H9 (cell line): ENCODE results near the gene CTDSPL. TPM values are rescaled to one million over a fixed set of nuclear protein-coding genes. Genes with fewer than 3 reads are reported as not detected.

Experiments used
- DNase-seq: peaks from one replicate; pipeline ENCODE4 v3.0.0-alpha.2; 2017
- H2AFZ ChIP-seq: one replicate; pipeline ENCODE4 v1.6.1; 2013; ENCODE audit warnings: mild to moderate bottlenecking, low read length, control low read depth, moderate library complexity
- H2AK5ac ChIP-seq: 2 replicates; pipeline ENCODE4 v1.6.1; 2013; ENCODE audit warnings: low read length, control low read depth, mixed read lengths; ENCODE audit not compliant: insufficient read length
- H2BK120ac ChIP-seq: one replicate; pipeline ENCODE4 v1.6.1; 2013; ENCODE audit warnings: low read depth, mild to moderate bottlenecking, low read length, control low read depth, inconsistent platforms; ENCODE audit not compliant: poor library complexity, severe bottlenecking
- H2BK12ac ChIP-seq: 2 replicates; pipeline ENCODE4 v1.6.1; 2013; ENCODE audit warnings: low read length, control low read depth, mixed read lengths, low read depth; ENCODE audit not compliant: insufficient read length
- H2BK15ac ChIP-seq: 2 replicates; pipeline ENCODE4 v1.6.1; 2013; ENCODE audit warnings: low read depth, low read length, control low read depth
- H2BK20ac ChIP-seq: one replicate; pipeline ENCODE4 v1.6.1; 2013; ENCODE audit warnings: low read depth, mild to moderate bottlenecking, low read length, control low read depth, inconsistent platforms; ENCODE audit not compliant: poor library complexity, severe bottlenecking
- H2BK5ac ChIP-seq: 2 replicates; pipeline ENCODE4 v1.6.1; 2013; ENCODE audit warnings: low read length, control low read depth, mixed read lengths; ENCODE audit not compliant: insufficient read length
- H3K14ac ChIP-seq: 2 replicates; pipeline ENCODE4 v1.6.1; 2013; ENCODE audit warnings: low read length, control low read depth; ENCODE audit not compliant: insufficient read depth
- H3K18ac ChIP-seq: 2 replicates; pipeline ENCODE4 v1.6.1; 2013; ENCODE audit warnings: low read depth, mild to moderate bottlenecking, mixed read lengths, low read length, control low read depth; ENCODE audit not compliant: insufficient read length
- H3K23ac ChIP-seq: 2 replicates; pipeline ENCODE4 v1.6.1; 2013; ENCODE audit warnings: low read length, control low read depth, mixed read lengths, low read depth; ENCODE audit not compliant: insufficient read length
- H3K23me2 ChIP-seq: 2 replicates; pipeline ENCODE4 v1.6.1; 2013; ENCODE audit warnings: low read depth, mild to moderate bottlenecking, mixed read lengths, low read length, control low read depth; ENCODE audit not compliant: insufficient read length, poor library complexity, severe bottlenecking
- H3K27ac ChIP-seq: 2 replicates; pipeline ENCODE4 v1.5.1; 2013; ENCODE audit warnings: low read length, control low read depth, mixed read lengths, low read depth; ENCODE audit not compliant: insufficient read length
- H3K27me3 ChIP-seq: 2 replicates; pipeline ENCODE4 v1.6.1; 2013; ENCODE audit warnings: low read length, control low read depth, inconsistent platforms; ENCODE audit not compliant: insufficient read depth
- H3K4ac ChIP-seq: 2 replicates; pipeline ENCODE4 v1.6.1; 2013; ENCODE audit warnings: low read depth, mild to moderate bottlenecking, control low read depth, inconsistent platforms, low read length, moderate library complexity
- H3K4me1 ChIP-seq: 2 replicates; pipeline ENCODE4 v1.6.1; 2013; ENCODE audit warnings: low read length, control low read depth, inconsistent platforms; ENCODE audit not compliant: insufficient read depth
- H3K4me2 ChIP-seq: 2 replicates; pipeline ENCODE4 v1.6.1; 2013; ENCODE audit warnings: low read length, control low read depth, mixed read lengths; ENCODE audit not compliant: insufficient read length, insufficient read depth
- H3K56ac ChIP-seq: 2 replicates; pipeline ENCODE4 v1.6.1; 2013; ENCODE audit warnings: low read depth, mild to moderate bottlenecking, mixed read lengths, low read length, control low read depth; ENCODE audit not compliant: insufficient read length
- H3K79me1 ChIP-seq: 2 replicates; pipeline ENCODE4 v1.6.1; 2013; ENCODE audit warnings: low read depth, mild to moderate bottlenecking, moderate library complexity, low read length, control low read depth, inconsistent platforms; ENCODE audit not compliant: insufficient read depth, poor library complexity, severe bottlenecking
- H3K79me2 ChIP-seq: 2 replicates; pipeline ENCODE4 v1.6.1; 2013; ENCODE audit warnings: low read length, control low read depth, inconsistent platforms; ENCODE audit not compliant: insufficient read depth
- H3K9ac ChIP-seq: 2 replicates; pipeline ENCODE4 v1.6.1; 2013; ENCODE audit warnings: low read length, control low read depth, mixed read lengths; ENCODE audit not compliant: insufficient read length; ENCODE audit errors: extremely low read depth
- H3K9me3 ChIP-seq: one replicate; pipeline ENCODE4 v1.6.1; 2013; ENCODE audit warnings: low read depth, low read length, inconsistent platforms; ENCODE audit not compliant: control insufficient read depth
- H3T11ph ChIP-seq: one replicate; pipeline ENCODE4 v1.6.1; 2013; ENCODE audit warnings: mild to moderate bottlenecking, low read length, control low read depth, inconsistent platforms
- H4K20me1 ChIP-seq: one replicate; pipeline ENCODE4 v1.6.1; 2013; ENCODE audit not compliant: control insufficient read depth, insufficient read length, insufficient read depth
- H4K5ac ChIP-seq: 2 replicates; pipeline ENCODE4 v1.6.1; 2013; ENCODE audit warnings: low read depth, mild to moderate bottlenecking, mixed read lengths, low read length, control low read depth; ENCODE audit not compliant: insufficient read length
- H4K8ac ChIP-seq: replicated peaks from 2 replicates; pipeline ENCODE4 v1.6.1; 2013; ENCODE audit warnings: low read length, control low read depth, mixed read lengths, low read depth; ENCODE audit not compliant: insufficient read length
- H4K91ac ChIP-seq: 2 replicates; pipeline ENCODE4 v1.6.1; 2013; ENCODE audit warnings: low read depth, mild to moderate bottlenecking, moderate library complexity, mixed read lengths, low read length, control low read depth; ENCODE audit not compliant: insufficient read length
- H3K27ac Mint-ChIP-seq, 3 experiments: 2 replicates in 2 of 3; 3 replicates in 1 of 3; pipeline ENCODE4 v1.8.0; 2020 to 2021; ENCODE audit warnings: mixed read lengths in 3 of 3, mild to moderate bottlenecking in 1 of 3, moderate library complexity in 1 of 3
- H3K27me3 Mint-ChIP-seq: 2 replicates; pipeline ENCODE4 v1.8.0; 2021; ENCODE audit warnings: low read depth, mild to moderate bottlenecking, moderate library complexity, mixed read lengths
- H3K36me3 Mint-ChIP-seq, 3 experiments: 2 replicates in 2 of 3; 3 replicates in 1 of 3; pipeline ENCODE4 v1.8.0; 2020 to 2021; ENCODE audit warnings: low read depth in 3 of 3, mixed read lengths in 3 of 3; ENCODE audit not compliant: insufficient read depth in 1 of 3
- H3K4me1 Mint-ChIP-seq, 2 experiments: 2 replicates each; pipeline ENCODE4 v1.8.0; 2020; ENCODE audit warnings: mixed read lengths in 2 of 2
- H3K4me3 Mint-ChIP-seq, 2 experiments: 2 replicates in 1 of 2; 3 replicates in 1 of 2; pipeline ENCODE4 v1.8.0; 2020 to 2021; ENCODE audit warnings: mild to moderate bottlenecking in 2 of 2, mixed read lengths in 2 of 2, moderate library complexity in 1 of 2
- H3K9me3 Mint-ChIP-seq, 2 experiments: 2 replicates in 1 of 2; 3 replicates in 1 of 2; pipeline ENCODE4 v1.8.0; 2020; ENCODE audit warnings: mild to moderate bottlenecking in 2 of 2, mixed read lengths in 2 of 2, moderate library complexity in 1 of 2
- CTCF ChIP-seq: fragments of 200-600 bp; sonication (generic); conservative IDR thresholded peaks from 3 replicates; pipeline ENCODE4 v1.8.0; 2021; ENCODE audit warnings: antibody characterized with exemption, mild to moderate bottlenecking
- WGBS: extraction: QIAGEN DNeasy Blood & Tissue Kit; methylation state at CpG from one replicate; pipeline ENCODE4 v1.1.7; 2013; ENCODE audit warnings: missing lambda C conversion rate, low lambda C conversion rate, mixed read lengths; ENCODE audit not compliant: insufficient read length; ENCODE audit errors: extremely low coverage; 5-methylcytosine and 5-hydroxymethylcytosine counted together
- total RNA-seq: library from RNA; stranded (reverse); gene quantifications from 2 replicates; pipeline ENCODE4 v1.2.1, GENCODE V29; 2021

Gene CTDSPL
- total RNA-seq, 1 experiment from 2014 or later: 20.8 TPM

- no peak overlapping the region for H2BK20ac ChIP-seq
- H3K4me3 Mint-ChIP-seq: no peak overlapping the region
- H3K4me1 Mint-ChIP-seq: no peaks in the 10 kb centered on the region
- no peak overlapping the region for H3K27ac ChIP-seq
- no peaks in the 10 kb centered on the region for H3K4me1 ChIP-seq
- no peak overlapping the region for H2BK12ac ChIP-seq
- no peaks in the 10 kb centered on the region for H3K27me3 Mint-ChIP-seq
- no peak overlapping the region for H3K23ac ChIP-seq
- no CpG with 5 or more reads among the region's 13 CpGs for WGBS
- H3T11ph ChIP-seq: no peak overlapping the region
- no peaks in the 10 kb centered on the region for H3K27me3 ChIP-seq
- no peak overlapping the region for H3K14ac ChIP-seq
- no peak overlapping the region for H2BK5ac ChIP-seq
- H2AFZ ChIP-seq: no peak overlapping the region
- H4K91ac ChIP-seq: no peak overlapping the region
- no peak overlapping the region for H3K9ac ChIP-seq
- H2BK120ac ChIP-seq: no peak overlapping the region
- H3K79me1 ChIP-seq: no peaks in the 10 kb centered on the region
- H3K18ac ChIP-seq: no peak overlapping the region
- no peaks in the 10 kb centered on the region for H3K9me3 ChIP-seq
- H2AK5ac ChIP-seq: no peak overlapping the region
- H3K79me2 ChIP-seq: no peaks in the 10 kb centered on the region
- H3K4ac ChIP-seq: no peak overlapping the region
- H4K8ac ChIP-seq: no peak overlapping the region
- no peak for TF ChIP-seq CTCF
- H3K36me3 Mint-ChIP-seq: peaks cover 5 to 36% (median 19%) of the 10 kb centered on the region in 3 experiments; a peak in 6 of 7 replicates
- H3K9me3 Mint-ChIP-seq: no peaks in the 10 kb centered on the region
- H4K5ac ChIP-seq: no peak overlapping the region
- H3K27ac Mint-ChIP-seq: peak overlapping the region in 1 of 3 experiments; percentile 70; a peak in 2 of 7 replicates
- H2BK15ac ChIP-seq: no peak overlapping the region
- no peak overlapping the region for H3K4me2 ChIP-seq
- H3K23me2 ChIP-seq: no peaks in the 10 kb centered on the region
- H3K56ac ChIP-seq: no peak overlapping the region
- no peaks in the 10 kb centered on the region for H4K20me1 ChIP-seq
- no peak for DNase-seq
Observed at GRCh38 chr3:38016410-38016809, 154.7 kb downstream of the CTDSPL start.
